SK-N-SH (cell line): ENCODE measurements around the gene GRIK3. TPM values are rescaled to one million over a fixed set of nuclear protein-coding genes. Genes with fewer than 3 reads are reported as not detected.

Source experiments
- CTCF ChIA-PET: fragments of 300-600, 350-600 bp; formaldehyde crosslinking; extraction: SDS; loops from one replicate; lab custom pipeline; 2021; lab: Yijun Ruan, JAX
- POLR2A ChIA-PET: fragments of 350-600 bp; sonication (Branson Sonifier 250); formaldehyde crosslinking; extraction: SDS; loops from one replicate; lab custom pipeline; 2020; ENCODE audit warnings: antibody characterized with exemption, inconsistent platforms; lab: Yijun Ruan, JAX
- DNase-seq: peaks from one replicate; pipeline ENCODE4 v3.0.0; 2012
- H2AFZ ChIP-seq: fragments of 200-600 bp; sonication (generic); 2 replicates; pipeline ENCODE4 v1.8.1; 2016; ENCODE audit warnings: antibody characterized with exemption, mild to moderate bottlenecking, low read depth
- H3F3A ChIP-seq: fragments of 200-600 bp; sonication (generic); replicated peaks from 2 replicates; pipeline ENCODE3; 2016; ENCODE audit warnings: antibody characterized with exemption, mild to moderate bottlenecking; ENCODE audit not compliant: insufficient read depth
- H3K27ac ChIP-seq, 2 experiments: fragments of 200-500 bp in 1 of 2; fragments of 200-600 bp in 1 of 2; sonication (Bioruptor generic) in 1 of 2; sonication (generic), shearing (Covaris generic) in 1 of 2; 2 replicates each; pipeline versions ENCODE4 v1.5.1 to v1.6.1; 2014 to 2016; ENCODE audit warnings: low read depth in 2 of 2, inconsistent platforms in 1 of 2, low read length in 1 of 2, mild to moderate bottlenecking in 1 of 2, mixed read lengths in 1 of 2
- H3K27me3 ChIP-seq: fragments of 200-600 bp; sonication (generic), shearing (Covaris generic); 2 replicates; pipeline ENCODE4 v1.6.1; 2016; ENCODE audit warnings: mixed run types; ENCODE audit not compliant: insufficient read depth
- H3K36me3 ChIP-seq, 2 experiments: fragments of 200-500 bp in 1 of 2; fragments of 200-600 bp in 1 of 2; sonication (Bioruptor generic) in 1 of 2; sonication (generic) in 1 of 2; replicated peaks in 1 of 2; 2 replicates each; pipeline versions ENCODE3 to v1.5.1; 2014 to 2016; ENCODE audit warnings: low read length in 1 of 2, mild to moderate bottlenecking in 1 of 2; ENCODE audit not compliant: insufficient read depth in 2 of 2, control insufficient read depth in 1 of 2
- H3K4me1 ChIP-seq, 2 experiments: fragments of 200-500 bp in 1 of 2; fragments of 200-600 bp in 1 of 2; sonication (Bioruptor generic) in 1 of 2; sonication (generic), shearing (Covaris generic) in 1 of 2; 2 replicates each; pipeline versions ENCODE4 v1.5.1 to v1.6.1; 2014 to 2016; ENCODE audit warnings: low read depth in 1 of 2, low read length in 1 of 2, mixed run types in 1 of 2; ENCODE audit not compliant: insufficient read depth in 2 of 2, control insufficient read depth in 1 of 2
- H3K4me2 ChIP-seq: fragments of 200-600 bp; sonication (generic), shearing (Covaris generic); 2 replicates; pipeline ENCODE4 v1.6.1; 2017; ENCODE audit warnings: mixed run types
- H3K4me3 ChIP-seq, 2 experiments: fragments of 200-500 bp in 1 of 2; fragments of 200-600 bp in 1 of 2; sonication (Bioruptor generic) in 1 of 2; sonication (generic), shearing (Covaris generic) in 1 of 2; 2 replicates each; pipeline versions ENCODE4 v1.5.1 to v1.8.1; 2014 to 2016; ENCODE audit warnings: low read depth in 2 of 2, inconsistent platforms in 1 of 2, low read length in 1 of 2, mild to moderate bottlenecking in 1 of 2, mixed read lengths in 1 of 2, moderate library complexity in 1 of 2
- H3K79me2 ChIP-seq: fragments of 200-600 bp; sonication (generic); 2 replicates; pipeline ENCODE4 v1.8.1; 2017; ENCODE audit warnings: mild to moderate bottlenecking; ENCODE audit not compliant: insufficient read depth
- H3K9ac ChIP-seq: fragments of 200-600 bp; sonication (generic); 2 replicates; pipeline ENCODE4 v1.6.1; 2017; ENCODE audit warnings: mixed run types
- H3K9me2 ChIP-seq: fragments of 200-600 bp; sonication (generic); 2 replicates; pipeline ENCODE4 v1.6.1; 2017; ENCODE audit warnings: mixed run types
- H3K9me3 ChIP-seq: fragments of 200-600 bp; sonication (generic); 2 replicates; pipeline ENCODE4 v1.6.1; 2017; ENCODE audit warnings: mixed run types, mild to moderate bottlenecking, moderate library complexity
- H4K20me1 ChIP-seq: fragments of 200-600 bp; sonication (generic); 2 replicates; pipeline ENCODE4 v1.6.1; 2017; ENCODE audit warnings: mild to moderate bottlenecking, mixed run types; ENCODE audit not compliant: insufficient read depth
- CTCF ChIP-seq: fragments of 200-600 bp; sonication (generic); IDR thresholded peaks from 2 replicates; pipeline ENCODE4 v1.6.1; 2017; ENCODE audit warnings: antibody characterized with exemption, mild to moderate bottlenecking, moderate library complexity
- EP300 ChIP-seq, 2 experiments: IDR thresholded peaks; 2 replicates each; pipeline versions ENCODE4 v1.4.0 to v1.6.1; 2012; ENCODE audit warnings: borderline replicate concordance in 1 of 2, low read depth in 1 of 2, low read length in 1 of 2
- EZH2phosphoT487 ChIP-seq: fragments of 200-600 bp; sonication (generic); IDR thresholded peaks from 2 replicates; pipeline ENCODE4 v1.6.1; 2017; ENCODE audit warnings: low read depth, mixed run types, mild to moderate bottlenecking, antibody characterized with exemption, moderate library complexity, borderline replicate concordance
- FOSL2 ChIP-seq: IDR thresholded peaks from 2 replicates; pipeline ENCODE4 v1.4.0; 2012; ENCODE audit warnings: low read depth, mild to moderate bottlenecking, moderate library complexity, borderline replicate concordance
- FOXJ3 ChIP-seq: sonication (generic); formaldehyde crosslinking; IDR thresholded peaks from 2 replicates; pipeline ENCODE4 v1.5.1; 2020; ENCODE audit warnings: mild to moderate bottlenecking, missing genetic modification reagents
- FOXM1 ChIP-seq: IDR thresholded peaks from 2 replicates; pipeline ENCODE4 v1.4.0; 2012; ENCODE audit warnings: low read depth, mild to moderate bottlenecking
- GABPA ChIP-seq: IDR thresholded peaks from 2 replicates; pipeline ENCODE4 v1.4.0; 2012; ENCODE audit warnings: low read depth, mild to moderate bottlenecking
- GATA2 ChIP-seq: sonication (generic); formaldehyde crosslinking; IDR thresholded peaks from 2 replicates; pipeline ENCODE4 v1.5.0; 2020; ENCODE audit warnings: mild to moderate bottlenecking, missing genetic modification reagents
- JUND ChIP-seq: IDR thresholded peaks from 2 replicates; pipeline ENCODE4 v1.4.0; 2012
- MXI1 ChIP-seq: IDR thresholded peaks from 2 replicates; pipeline ENCODE4 v1.6.1; 2012; ENCODE audit warnings: mild to moderate bottlenecking, low read depth, low read length, improper control_type of control experiment
- NFIC ChIP-seq: IDR thresholded peaks from 2 replicates; pipeline ENCODE4 v1.4.0; 2012; ENCODE audit warnings: borderline replicate concordance
- PBX3 ChIP-seq: IDR thresholded peaks from 2 replicates; pipeline ENCODE4; 2012
- RAD21 ChIP-seq: IDR thresholded peaks from 2 replicates; pipeline ENCODE4 v1.6.1; 2012; ENCODE audit warnings: mild to moderate bottlenecking, low read length
- RFX5 ChIP-seq: IDR thresholded peaks from 2 replicates; pipeline ENCODE4 v1.6.1; 2012; ENCODE audit warnings: mild to moderate bottlenecking, improper control_type of control experiment, low read length
- SMC3 ChIP-seq: IDR thresholded peaks from 2 replicates; pipeline ENCODE4 v1.6.1; 2012; ENCODE audit warnings: low read depth, low read length, improper control_type of control experiment
- TAF1 ChIP-seq: IDR thresholded peaks from 2 replicates; pipeline ENCODE4 v1.6.1; 2012; ENCODE audit warnings: low read depth, mild to moderate bottlenecking, low read length, moderate library complexity, borderline replicate concordance
- USF1 ChIP-seq: IDR thresholded peaks from 2 replicates; pipeline ENCODE4 v1.4.0; 2012; ENCODE audit warnings: low read depth, borderline replicate concordance
- YY1 ChIP-seq: IDR thresholded peaks from 2 replicates; pipeline ENCODE4 v1.4.0; 2012; ENCODE audit warnings: low read depth, mild to moderate bottlenecking
- WGBS: methylation state at CpG from one replicate; pipeline ENCODE4 v1.1.6; 2017; ENCODE audit warnings: low lambda C conversion rate; 5-methylcytosine and 5-hydroxymethylcytosine counted together
- polyA plus RNA-seq, 3 experiments: library from polyadenylated mRNA; depleted of rRNA; stranded (reverse); fragments of >200 nt; gene quantifications; 2 replicates each; pipeline ENCODE4 v1.2.3, GENCODE V29; 2012
- TF ChIP-seq, protein P1 (sequence below): IDR thresholded peaks from 2 replicates; pipeline ENCODE4 v1.6.1; 2012; ENCODE audit warnings: mild to moderate bottlenecking, low read depth, low read length, moderate library complexity
- TF ChIP-seq, protein P2 (sequence below): IDR thresholded peaks from 2 replicates; pipeline ENCODE4 v1.4.0; 2012; ENCODE audit warnings: low read depth, borderline replicate concordance
- TF ChIP-seq, protein P3 (sequence below): fragments of 150-350 bp; IDR thresholded peaks from 2 replicates; pipeline ENCODE4 v1.6.1; 2017; ENCODE audit warnings: antibody characterized with exemption, low read length, low read depth, borderline replicate concordance

GRIK3 gene
- polyA plus RNA-seq, 1 of the 3 experiments (the other 2 are of a cell fraction), result not detected

- no peak for TF ChIP-seq FOSL2
- TF ChIP-seq, protein P1, sequence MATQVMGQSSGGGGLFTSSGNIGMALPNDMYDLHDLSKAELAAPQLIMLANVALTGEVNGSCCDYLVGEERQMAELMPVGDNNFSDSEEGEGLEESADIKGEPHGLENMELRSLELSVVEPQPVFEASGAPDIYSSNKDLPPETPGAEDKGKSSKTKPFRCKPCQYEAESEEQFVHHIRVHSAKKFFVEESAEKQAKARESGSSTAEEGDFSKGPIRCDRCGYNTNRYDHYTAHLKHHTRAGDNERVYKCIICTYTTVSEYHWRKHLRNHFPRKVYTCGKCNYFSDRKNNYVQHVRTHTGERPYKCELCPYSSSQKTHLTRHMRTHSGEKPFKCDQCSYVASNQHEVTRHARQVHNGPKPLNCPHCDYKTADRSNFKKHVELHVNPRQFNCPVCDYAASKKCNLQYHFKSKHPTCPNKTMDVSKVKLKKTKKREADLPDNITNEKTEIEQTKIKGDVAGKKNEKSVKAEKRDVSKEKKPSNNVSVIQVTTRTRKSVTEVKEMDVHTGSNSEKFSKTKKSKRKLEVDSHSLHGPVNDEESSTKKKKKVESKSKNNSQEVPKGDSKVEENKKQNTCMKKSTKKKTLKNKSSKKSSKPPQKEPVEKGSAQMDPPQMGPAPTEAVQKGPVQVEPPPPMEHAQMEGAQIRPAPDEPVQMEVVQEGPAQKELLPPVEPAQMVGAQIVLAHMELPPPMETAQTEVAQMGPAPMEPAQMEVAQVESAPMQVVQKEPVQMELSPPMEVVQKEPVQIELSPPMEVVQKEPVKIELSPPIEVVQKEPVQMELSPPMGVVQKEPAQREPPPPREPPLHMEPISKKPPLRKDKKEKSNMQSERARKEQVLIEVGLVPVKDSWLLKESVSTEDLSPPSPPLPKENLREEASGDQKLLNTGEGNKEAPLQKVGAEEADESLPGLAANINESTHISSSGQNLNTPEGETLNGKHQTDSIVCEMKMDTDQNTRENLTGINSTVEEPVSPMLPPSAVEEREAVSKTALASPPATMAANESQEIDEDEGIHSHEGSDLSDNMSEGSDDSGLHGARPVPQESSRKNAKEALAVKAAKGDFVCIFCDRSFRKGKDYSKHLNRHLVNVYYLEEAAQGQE, result no peak
Measured at GRCh38 chr1:36981771-36982622, 52.3 kb downstream of the GRIK3 start (continued).

GRCh38 chr1:36981126-36981525, 53.2 kb downstream of the GRIK3 start:
- no peak overlapping the region for H3K4me2 ChIP-seq
- H3K4me1 ChIP-seq, result no peaks in the 10 kb centered on the region
- H3F3A ChIP-seq, result no peaks in the 10 kb centered on the region
- no peak overlapping the region for H3K9ac ChIP-seq
- WGBS, result 25% methylated on average over 2 of the region's 2 CpGs
- no peak overlapping the region for H3K27ac ChIP-seq
- CTCF ChIA-PET, result interaction anchor here (1.0 kb wide), 1 partner anchor 143 kb away, joined by 3 read pairs; no protein-coding TSS in a partner anchor
- H2AFZ ChIP-seq, result no peak overlapping the region
- H3K36me3 ChIP-seq, result no peaks in the 10 kb centered on the region
- H3K9me2 ChIP-seq, result no peaks in the 10 kb centered on the region
- no peaks in the 10 kb centered on the region for H4K20me1 ChIP-seq
- H3K79me2 ChIP-seq, result no peaks in the 10 kb centered on the region
- no peak overlapping the region for H3K4me3 ChIP-seq
- H3K27me3 ChIP-seq, result no peaks in the 10 kb centered on the region
- POLR2A ChIA-PET, result no interaction called here
- DNase-seq, result no peak
- H3K9me3 ChIP-seq, result no peaks in the 10 kb centered on the region
- no peak for TF ChIP-seq TAF1
- TF ChIP-seq PBX3, result no peak
- no peak for TF ChIP-seq MXI1
- TF ChIP-seq RFX5, result no peak
- TF ChIP-seq FOXM1, result no peak
- TF ChIP-seq GATA2 (CRISPR knock-in tag), result no peak
- no peak for TF ChIP-seq NFIC
- TF ChIP-seq EZH2phosphoT487, result no peak
- no peak for TF ChIP-seq EP300 (IDR thresholded peaks at IDR 0.05; ENCODE audit: borderline replicate concordance in 1 of 2, low read depth in 1 of 2, low read length in 1 of 2)
- no peak for TF ChIP-seq YY1
- no peak for TF ChIP-seq SMC3
- TF ChIP-seq USF1, result no peak
- TF ChIP-seq FOXJ3, result no peak
- TF ChIP-seq, protein P2, sequence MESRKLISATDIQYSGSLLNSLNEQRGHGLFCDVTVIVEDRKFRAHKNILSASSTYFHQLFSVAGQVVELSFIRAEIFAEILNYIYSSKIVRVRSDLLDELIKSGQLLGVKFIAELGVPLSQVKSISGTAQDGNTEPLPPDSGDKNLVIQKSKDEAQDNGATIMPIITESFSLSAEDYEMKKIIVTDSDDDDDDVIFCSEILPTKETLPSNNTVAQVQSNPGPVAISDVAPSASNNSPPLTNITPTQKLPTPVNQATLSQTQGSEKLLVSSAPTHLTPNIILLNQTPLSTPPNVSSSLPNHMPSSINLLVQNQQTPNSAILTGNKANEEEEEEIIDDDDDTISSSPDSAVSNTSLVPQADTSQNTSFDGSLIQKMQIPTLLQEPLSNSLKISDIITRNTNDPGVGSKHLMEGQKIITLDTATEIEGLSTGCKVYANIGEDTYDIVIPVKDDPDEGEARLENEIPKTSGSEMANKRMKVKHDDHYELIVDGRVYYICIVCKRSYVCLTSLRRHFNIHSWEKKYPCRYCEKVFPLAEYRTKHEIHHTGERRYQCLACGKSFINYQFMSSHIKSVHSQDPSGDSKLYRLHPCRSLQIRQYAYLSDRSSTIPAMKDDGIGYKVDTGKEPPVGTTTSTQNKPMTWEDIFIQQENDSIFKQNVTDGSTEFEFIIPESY, result no peak
- TF ChIP-seq GABPA, result no peak
- TF ChIP-seq CTCF, result no peak
- TF ChIP-seq, protein P3, sequence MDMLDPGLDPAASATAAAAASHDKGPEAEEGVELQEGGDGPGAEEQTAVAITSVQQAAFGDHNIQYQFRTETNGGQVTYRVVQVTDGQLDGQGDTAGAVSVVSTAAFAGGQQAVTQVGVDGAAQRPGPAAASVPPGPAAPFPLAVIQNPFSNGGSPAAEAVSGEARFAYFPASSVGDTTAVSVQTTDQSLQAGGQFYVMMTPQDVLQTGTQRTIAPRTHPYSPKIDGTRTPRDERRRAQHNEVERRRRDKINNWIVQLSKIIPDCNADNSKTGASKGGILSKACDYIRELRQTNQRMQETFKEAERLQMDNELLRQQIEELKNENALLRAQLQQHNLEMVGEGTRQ, result no peak
- TF ChIP-seq JUND, result no peak
- TF ChIP-seq RAD21, result no peak
